Neural progenitor cell (in vitro differentiated cells): Measurements from ENCODE around the gene CTRB1.

Experiments
- CTCF ChIP-seq: fragments of 200-600 bp; sonication (generic); IDR thresholded peaks from 2 replicates; pipeline ENCODE4 v1.5.1; 2017; ENCODE audit warnings: antibody characterized with exemption, mild to moderate bottlenecking
- EZH2 ChIP-seq: fragments of 200-600 bp; sonication (generic); IDR thresholded peaks from 2 replicates; pipeline ENCODE4 v1.6.1; 2017; ENCODE audit warnings: antibody characterized with exemption, mild to moderate bottlenecking, moderate library complexity
- EZH2phosphoT487 ChIP-seq: fragments of 200-600 bp; sonication (generic); IDR thresholded peaks from 2 replicates; pipeline ENCODE4 v1.6.1; 2017; ENCODE audit warnings: antibody characterized with exemption

- no peak for TF ChIP-seq CTCF
- no peak for TF ChIP-seq EZH2phosphoT487
- no peak for TF ChIP-seq EZH2
These were observed 20.6 kb upstream of the CTRB1 start for GRCh38 chr16:75198135-75198600.
